GM21360 (cell line): ENCODE data around the gene SERPINA6.
"Not testable (repeated sequence)": the region's sequence is repeated elsewhere in the genome, so short reads cannot be mapped to it uniquely, and the experiment has no call there.

Experiments
- ATAC-seq: cut with Tn5 transposase; IDR thresholded peaks from one replicate; pipeline ENCODE4 v1.9.1; 2021; ENCODE audit warnings: mild to moderate bottlenecking, moderate library complexity; ENCODE audit not compliant: unreplicated experiment

SERPINA6 gene

DNA sequence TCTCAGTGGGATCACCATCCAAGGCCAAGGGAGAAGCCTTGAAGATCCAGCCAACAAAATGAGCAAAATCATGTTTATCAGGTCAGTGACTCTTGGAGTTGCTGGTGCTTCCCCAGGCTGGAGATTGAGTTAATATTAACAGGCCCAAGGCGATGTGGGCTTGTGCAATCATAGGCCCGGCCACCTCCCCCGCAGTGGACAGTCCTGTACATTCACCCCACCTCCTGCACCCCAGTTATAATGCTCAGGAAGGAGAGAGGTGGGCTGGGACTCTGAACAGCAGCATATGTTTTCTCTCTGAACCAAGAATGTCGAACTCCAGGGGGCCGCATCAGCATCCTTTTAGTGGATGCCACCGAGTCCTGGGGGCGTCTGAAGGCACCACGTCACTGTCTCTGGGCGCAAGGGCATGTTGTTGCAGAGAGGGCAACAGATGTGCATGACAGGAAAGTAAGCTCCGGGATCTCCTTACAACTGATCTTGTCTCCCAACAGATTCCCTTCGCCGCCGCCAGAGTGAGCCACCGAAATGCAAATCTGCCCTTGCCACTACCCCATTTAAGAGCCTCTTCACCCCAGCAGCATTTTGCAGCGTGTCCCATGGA, 32.2 kb upstream of the SERPINA6 start:
- ATAC-seq: no peak

DNA sequence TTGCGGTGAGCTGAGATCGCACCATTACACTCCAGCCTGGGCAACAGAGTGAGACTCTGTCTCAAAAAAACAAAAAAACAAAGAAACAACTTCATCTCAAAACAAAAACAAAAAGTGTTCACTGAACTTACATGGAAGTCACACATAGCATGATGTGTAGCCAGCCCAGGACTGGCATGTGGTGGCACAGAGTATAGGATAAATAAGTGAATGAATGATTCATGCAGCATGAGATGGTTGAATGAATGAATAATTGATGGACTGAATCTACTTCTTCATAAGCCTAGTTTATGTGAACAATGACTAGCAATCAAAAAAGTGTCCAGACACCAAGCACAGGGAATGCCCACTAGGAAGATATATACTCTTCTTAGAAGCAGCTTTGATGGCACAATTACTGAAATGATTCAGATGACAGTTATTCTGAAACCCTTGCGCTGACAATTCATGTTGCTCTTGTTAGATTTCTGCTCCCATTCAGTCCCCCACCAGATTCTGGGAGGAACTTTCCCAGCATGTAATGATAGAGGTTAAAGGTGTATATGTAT, 31.6 kb upstream of the SERPINA6 start:
- ATAC-seq: no peak

DNA sequence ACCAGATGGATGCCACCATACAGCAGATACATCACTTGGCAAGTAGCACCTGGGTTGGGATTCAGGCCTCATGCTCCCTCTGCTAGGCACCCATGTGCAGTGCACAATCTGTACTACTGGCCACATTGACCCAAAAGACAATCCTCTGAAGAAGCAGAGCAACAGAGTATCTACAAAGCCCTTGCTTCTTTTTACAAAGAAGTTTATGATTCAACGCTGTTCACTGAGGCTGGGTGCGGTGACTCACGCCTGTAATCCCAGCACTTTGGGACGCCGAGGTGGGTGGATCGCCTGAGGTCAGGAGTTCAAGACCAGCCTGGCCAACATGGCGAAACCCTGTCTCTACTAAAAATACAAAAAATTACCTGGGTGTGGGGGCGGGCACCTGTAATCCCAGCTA, 31.1 kb upstream of the SERPINA6 start:
- ATAC-seq: not testable (repeated sequence)

DNA sequence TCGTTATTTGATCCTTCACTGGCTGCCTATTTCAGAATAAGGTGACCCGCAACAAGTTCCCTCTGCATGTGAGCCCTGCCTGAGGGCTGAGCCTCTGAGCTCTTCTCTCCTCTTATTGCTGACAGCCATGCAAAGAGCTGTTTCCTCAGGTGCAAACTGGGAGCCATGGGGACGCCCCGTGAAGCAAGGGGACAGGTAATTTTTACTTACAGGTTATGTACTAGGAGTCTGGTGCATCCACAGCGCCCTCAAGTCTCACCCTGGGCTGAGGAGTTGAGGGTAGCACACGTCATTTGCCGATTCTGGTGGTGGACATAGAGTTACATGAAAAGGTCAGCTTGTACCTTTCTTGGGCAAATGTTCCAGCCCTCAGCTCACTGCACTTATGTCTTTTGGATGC, 26.1 kb upstream of the SERPINA6 start:
- no peak for ATAC-seq

- ATAC-seq: no peak
These were observed 25.7 kb upstream of the SERPINA6 start for GRCh38 chr14:94348836-94349235.

GRCh38 chr14:94346841-94347240, 23.7 kb upstream of the SERPINA6 start:
- ATAC-seq: no peak

DNA sequence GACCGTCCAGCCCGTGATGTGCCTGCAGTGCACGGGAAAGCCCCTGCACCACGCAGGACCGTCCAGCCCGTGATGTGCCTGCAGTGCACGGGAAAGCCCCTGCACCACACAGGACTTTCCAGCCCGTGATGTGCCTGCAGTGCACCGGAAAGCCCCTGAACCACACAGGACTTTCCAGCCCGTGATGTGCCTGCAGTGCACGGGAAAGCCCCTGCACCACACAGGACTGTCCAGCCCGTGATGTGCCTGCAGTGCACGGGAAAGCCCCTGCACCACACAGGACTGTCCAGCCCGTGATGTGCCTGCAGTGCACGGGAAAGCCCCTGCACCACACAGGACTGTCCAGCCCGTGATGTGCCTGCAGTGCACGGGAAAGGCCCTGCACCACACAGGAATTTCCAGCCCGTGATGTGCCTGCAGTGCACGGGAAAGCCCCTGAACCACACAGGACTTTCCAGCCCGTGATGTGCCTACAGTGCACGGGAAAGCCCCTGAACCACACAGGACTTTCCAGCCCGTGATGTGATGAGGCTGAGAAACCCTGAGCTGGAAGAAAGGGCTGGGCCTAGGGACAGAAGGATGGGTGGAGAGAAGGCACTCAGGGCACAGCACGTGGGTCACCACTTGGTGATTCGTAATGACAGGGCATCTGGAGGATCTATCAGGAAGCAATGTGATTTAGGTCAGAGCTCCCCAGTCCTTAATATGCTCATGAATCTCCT, 23.1 kb upstream of the SERPINA6 start:
- peak; percentile 86 for ATAC-seq

DNA sequence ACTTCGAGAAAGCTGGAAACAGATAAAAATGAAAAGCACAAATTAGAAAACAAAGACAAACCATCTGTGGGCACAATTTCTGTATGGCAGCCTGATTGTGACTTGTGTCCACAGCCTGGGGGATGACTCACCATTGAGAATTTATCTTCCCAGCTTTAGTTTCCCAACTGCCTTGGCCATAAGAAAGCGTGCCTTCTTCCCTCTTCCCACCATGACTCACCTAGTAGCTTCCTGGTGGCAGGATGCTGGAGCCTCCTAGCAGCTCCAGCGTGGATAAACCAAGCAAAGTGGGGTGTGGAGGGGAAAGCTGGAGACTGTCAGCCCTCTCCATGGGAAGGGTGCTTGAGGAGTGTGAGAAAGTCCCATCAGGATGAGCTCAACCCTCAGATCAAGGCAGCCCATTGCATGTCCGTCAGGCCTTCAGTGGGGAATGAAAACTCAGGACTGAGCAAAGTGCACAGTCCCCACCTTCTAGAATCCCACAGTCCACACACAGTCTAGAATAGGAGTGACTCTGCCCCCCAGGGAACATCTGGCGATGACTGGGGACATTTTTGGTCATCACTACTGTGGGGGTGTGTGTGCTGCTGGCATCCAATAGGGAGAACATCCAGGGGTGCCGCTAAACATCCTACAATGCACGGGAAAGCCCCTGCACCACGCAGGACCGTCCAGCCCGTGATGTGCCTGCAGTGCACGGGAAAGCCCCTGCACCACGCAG, 22.4 kb upstream of the SERPINA6 start:
- no peak for ATAC-seq

DNA sequence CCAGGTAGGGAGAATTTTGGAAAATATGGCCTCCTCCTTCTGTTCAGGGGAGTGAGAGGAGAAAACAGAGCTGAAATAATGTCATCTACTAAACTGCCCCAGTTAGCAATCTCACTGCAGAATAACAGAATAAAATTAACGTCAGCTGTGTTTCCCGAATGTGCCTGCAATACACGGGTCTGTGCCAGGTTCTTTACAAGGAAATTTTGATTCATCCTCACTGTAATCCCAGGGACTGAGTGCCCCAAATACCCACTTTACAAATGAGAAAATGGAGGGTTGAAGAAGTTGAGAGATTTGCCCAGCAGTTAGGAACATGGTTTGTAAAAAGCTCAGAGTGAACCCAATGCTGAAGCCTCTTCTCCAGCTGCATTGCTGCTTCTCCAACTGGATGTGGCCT, 21.3 kb upstream of the SERPINA6 start:
- no peak for ATAC-seq

GRCh38 chr14:94343238-94344005, 20.3 kb upstream of the SERPINA6 start:
- no peak for ATAC-seq

- no peak for ATAC-seq
These were observed 19.3 kb upstream of the SERPINA6 start for GRCh38 chr14:94342334-94342934.

DNA sequence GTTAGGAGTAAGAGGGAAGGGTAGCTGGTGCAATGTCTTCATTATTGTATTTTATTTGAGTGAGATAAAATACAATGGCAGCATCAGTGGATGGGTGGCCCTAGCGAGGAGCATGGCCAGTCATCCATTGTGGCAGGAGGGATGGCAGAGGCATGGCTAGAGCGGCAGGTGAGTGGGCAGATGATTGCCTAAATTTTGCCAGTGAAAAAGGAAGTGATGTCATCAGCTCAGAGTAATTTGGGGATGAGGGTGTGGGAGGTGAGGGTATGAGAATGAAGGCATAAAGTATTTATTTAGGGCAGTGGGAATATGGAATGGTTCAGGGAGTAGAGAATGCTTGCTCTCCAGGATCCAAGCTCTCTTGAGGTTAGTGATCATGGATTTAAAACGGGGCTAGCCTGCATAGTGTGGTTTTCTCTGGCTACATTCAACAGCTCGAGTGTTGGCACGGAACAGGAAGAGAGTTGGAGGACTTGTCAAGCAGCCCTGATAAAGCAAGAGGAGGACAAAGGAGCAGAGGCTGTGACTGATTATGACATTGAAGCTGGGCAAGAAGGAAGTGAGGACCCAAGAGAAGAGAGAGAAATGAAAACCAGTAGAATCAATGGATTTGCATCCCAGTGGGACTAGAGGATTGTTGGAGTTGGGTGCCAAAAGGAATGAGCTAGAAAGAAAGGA, 18.7 kb upstream of the SERPINA6 start:
- no peak for ATAC-seq

DNA sequence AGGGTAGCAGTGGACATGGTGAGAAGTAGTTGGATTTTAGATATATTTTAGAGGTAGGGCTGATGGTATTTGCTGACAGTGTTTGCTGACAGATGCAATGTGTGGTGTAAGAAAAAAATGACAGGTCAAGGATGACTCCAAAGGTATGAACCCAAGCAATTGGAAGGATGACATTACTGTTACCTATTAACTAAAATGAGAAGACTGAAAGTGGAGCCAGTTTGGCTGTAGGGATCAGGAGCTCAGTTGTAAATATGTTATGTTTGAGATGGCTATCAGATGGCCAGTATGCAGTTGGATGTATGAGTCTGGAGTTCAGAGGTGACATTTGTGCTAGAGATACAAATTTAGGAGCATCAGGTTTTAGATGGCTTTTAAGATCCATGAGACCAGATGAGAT, 17.4 kb upstream of the SERPINA6 start:
- no peak for ATAC-seq

DNA sequence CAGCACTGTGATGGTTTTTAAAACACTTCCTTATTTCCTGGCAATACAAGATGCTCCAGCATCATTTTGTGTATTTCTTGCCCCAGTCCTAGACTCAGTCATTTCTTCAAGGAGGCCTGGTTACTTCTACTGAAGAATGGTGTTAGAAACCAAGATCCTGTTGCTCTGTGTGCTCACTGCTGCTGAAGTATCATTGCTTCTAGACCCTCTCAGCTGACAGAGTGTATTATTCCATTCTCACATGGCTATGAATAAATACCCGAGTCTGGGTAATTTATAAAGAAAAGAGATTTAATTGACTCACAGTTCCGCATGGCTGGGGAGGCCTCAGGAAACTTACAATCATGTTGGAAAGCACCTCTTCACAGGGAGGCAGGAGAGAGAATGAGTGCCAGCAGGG, 14.9 kb upstream of the SERPINA6 start:
- no peak for ATAC-seq

- no peak for ATAC-seq
These were observed 14.1 kb upstream of the SERPINA6 start for GRCh38 chr14:94337274-94337673.

DNA sequence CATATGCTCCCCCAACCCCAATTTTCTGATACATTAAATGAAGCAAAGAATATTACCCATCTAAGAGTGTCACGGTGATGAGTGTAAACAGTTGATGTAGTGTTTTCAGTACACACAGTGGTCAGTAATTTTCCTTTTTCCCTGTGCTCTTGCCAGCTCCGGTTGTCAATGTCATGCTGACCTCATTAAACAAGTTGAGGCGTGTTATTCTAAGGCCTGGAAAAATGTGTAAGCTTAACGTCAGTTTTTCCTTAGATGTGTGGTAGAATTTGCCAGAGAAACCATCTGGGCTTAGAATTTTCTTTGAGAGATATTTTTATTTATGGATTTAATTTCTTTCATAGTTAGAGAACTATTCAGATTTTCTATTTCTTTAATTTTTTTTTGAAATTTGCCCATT, 11.7 kb upstream of the SERPINA6 start:
- no peak for ATAC-seq

- no peak for ATAC-seq
These were observed 9.5 kb upstream of the SERPINA6 start for GRCh38 chr14:94332587-94332986.

DNA sequence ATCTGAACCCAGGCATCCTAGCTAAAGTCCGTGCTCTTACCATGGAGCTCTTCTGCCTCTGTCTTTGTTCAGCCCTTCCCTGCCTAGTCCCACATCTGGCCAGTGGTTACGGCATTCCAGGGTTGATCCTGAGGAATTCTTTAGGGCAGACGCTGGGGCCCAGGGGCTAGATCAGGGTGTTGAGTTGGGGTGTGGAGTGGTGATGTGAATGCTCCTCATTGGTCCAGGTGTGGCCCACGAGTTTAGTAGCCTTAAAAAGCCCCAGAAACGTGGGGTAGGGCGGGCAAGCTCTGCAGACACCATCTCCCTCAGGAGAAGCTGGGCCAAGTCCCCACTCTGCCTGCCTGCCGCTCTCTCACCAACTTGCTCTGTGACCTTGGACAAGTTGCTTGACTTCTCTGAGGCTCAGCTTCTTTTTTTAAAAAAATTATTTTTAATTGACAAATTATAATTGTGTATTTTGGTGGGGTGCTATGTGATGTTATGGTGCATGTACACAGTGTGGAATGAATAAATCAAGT, 9.0 kb upstream of the SERPINA6 start:
- ATAC-seq: no peak

DNA sequence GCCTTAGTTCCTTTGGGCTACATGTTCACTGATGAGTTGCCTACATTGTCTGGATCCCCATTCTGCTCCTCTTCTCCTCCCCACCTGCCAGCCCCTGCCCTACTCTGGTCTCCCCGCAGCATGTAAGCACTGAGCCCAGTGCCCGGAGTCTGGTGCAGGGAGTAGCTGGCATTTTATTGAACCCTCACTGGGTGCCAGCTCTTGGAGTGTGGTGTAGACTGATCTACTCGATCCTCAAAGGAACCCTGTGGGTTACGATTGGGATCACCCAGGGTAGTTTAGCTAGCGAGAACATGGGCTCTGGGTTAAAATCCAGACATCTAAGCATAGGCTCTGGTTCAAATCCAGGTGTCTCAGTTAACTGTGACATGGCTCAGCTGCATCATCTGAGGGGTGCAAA, 8.3 kb upstream of the SERPINA6 start:
- no peak for ATAC-seq

GRCh38 chr14:94330857-94331256, 7.7 kb upstream of the SERPINA6 start:
- no peak for ATAC-seq
